GF-D8 (cell line): ENCODE data around the gene JPH2.
A peak's percentile ranks its signal among the peaks of the same experiment; 100 is the strongest.

Experiments used
- DNase-seq: peaks from one replicate; lab custom pipeline; 2025; lab: John Stamatoyannopoulos, UW

The JPH2 gene

DNA sequence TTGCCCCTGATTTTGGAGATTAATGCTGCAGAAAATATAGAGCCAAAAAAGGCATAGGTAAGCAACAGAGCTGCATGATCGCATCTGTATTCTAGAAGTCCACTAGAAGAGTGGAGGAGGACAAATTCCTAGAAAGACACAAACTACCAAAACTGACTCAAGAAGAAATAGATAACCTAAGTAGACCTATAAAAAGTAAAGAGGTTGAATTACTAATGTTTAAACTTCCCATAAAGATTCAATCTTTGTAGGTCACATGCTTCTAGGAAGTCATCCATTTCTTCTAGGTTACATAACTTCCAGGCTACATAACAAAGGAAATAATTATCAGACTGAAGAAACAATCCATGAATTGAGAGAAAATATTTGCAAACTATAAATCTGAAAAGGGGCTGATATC, 84.4 kb downstream of the JPH2 start:
- DNase-seq, result no peak

DNA sequence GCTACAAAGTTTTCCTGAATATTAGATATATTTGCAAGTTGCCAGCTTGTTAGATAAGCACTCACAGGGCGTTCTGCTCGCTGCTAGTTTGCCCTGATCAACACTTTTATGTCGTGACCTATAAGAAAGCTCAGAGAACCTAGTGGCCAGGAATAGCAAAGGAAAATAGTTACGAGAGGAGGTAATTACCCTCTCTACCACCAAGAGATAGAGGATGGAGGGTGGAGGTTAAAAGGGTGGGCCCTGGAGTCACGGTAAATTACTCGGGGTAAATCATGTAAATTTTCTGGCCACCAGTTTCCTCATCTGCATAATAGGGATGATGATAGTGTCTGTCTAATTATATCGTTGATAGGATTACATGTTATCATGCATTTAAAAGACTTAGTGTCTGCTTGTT, 87.2 kb downstream of the JPH2 start:
- no peak for DNase-seq

DNA sequence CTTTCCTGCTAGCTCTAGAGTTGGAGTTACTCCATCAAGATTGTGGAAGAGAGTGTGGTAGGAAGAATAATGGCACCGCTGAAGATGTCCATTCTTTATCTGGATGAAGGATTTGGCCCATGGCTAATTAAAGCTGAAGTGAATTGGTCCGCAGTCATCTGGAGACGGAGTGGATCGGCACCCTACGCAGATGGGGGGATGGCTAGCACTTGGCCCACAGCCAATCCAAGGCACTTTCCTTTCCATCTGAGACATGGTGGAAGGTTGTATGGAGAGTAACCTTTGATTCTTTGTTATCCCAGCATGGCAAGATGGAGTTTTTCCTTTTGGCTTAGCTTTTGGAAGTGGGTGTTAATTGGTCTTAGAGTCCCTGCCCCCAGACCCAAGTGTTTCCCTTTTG, 88.3 kb downstream of the JPH2 start:
- no peak for DNase-seq

DNA sequence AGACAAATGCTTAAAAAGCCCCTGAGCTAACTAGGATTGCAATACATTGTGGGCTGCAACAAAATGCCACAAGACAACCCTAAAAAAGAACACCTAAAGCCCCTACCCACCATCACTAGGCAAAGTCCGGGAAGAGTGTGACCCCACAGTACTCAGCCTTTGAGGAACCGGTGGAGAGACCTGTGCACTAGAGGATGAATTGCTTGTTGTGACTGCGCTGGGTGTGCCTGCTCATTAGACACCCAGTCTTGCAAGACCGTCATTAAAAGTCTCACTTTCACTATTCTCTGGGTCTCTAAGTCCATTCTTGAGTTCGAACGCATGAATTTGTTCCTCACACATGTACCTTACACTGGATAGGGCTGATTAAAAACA, 88.7 kb downstream of the JPH2 start:
- no peak for DNase-seq

DNA sequence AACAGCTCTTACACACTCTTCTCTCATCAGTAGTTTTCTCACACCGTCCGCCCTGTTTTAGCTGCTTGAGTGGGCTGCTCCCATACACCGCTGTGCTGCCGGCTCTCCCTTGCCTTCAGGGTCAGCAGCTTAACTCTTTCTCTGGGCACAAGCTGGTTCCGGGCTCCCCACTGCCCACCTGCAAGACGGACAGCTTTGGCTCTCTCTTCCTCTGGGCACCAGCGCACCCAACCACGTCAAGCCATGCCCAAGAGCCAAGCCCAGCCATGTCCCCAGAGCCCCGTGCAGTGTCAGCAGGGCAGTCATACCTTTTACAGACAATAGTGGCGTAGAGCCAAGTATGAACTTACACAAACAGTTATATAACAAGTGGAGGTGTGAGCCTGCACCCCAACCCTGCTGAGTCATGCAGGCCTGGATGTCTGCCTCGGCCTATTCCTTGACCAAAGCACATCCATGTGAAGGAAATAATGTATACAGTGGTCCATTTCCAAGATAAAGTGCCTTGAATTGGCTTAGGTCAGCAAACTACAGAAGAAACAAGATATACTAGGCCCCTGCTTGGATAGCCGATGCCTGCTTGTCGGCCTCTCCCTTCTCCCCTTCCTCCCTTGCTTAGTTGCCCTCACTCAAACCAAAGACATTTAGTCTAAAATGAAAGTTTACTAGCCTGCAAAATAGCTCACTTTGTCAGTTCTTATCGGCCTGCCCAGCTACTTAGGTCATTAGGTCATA, 89.3 kb downstream of the JPH2 start:
- no peak for DNase-seq

DNA sequence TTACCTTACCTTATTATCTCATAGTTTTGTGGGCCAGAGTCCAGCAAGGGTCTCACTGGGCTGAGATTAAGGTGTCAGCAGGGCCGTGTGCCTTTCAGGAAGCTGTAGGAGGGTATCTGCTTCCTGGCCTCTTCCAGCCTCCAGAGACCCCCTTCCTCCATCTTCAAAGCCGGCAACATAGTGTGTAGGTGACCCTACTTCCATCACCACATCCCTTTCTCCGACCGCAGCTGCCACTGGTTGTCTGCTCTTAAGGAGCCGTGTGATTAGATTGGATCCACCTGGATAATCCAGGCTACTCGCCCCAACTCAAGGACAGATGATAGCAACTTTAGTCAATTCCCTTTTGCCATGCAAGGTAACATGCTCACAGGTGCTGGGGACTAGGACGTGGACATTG, 91.2 kb downstream of the JPH2 start:
- no peak for DNase-seq

DNA sequence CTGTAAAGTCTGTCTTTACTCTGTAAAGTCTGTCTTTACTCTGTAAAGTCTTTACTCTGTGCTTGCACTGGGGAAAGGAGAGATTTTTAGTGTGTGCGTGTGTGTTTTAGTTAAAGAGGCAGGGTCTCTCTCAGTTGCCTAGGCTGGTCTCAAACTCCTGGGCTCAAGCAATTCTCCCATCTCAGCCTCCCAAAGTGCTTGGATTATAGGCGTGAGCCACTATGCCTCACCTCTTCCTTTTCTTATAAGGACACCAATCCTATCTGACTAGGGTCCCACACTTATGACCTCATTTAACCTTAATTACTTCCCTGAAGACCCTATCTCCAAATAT, 93.8 kb downstream of the JPH2 start:
- DNase-seq, result no peak

DNA sequence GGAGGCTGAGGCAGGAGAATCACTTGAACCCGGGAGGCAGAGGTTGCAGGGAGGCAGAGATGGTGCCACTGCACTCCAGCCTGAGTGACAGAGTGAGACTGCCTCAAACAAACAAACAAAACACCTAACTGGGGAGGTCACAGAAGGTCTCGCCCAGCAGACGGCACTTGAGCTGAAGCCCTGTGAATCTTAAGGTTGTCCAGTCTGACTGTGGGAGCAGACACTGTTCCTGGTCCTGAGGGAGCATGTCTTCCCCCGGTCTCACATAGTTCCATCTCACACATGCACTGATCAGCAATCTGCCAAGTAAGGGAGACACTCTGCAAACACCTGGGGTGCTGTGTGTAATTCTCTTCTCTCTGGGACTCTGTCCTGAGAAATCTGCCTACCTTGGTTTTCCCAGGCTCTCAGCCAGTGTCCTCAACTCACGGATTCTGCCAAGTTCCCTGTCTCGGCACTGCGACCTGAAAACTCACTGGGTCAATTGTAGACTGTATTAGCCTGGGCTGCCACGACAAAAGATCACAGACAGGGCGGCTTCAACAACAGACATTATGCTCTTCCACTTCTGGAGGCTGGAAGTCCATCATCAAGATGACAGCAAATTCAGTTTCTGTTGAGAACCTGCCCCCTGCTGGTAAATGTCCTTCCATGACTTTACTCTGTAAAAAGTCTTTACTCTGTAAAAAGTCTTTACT, 94.3 kb downstream of the JPH2 start:
- DNase-seq, result no peak

DNA sequence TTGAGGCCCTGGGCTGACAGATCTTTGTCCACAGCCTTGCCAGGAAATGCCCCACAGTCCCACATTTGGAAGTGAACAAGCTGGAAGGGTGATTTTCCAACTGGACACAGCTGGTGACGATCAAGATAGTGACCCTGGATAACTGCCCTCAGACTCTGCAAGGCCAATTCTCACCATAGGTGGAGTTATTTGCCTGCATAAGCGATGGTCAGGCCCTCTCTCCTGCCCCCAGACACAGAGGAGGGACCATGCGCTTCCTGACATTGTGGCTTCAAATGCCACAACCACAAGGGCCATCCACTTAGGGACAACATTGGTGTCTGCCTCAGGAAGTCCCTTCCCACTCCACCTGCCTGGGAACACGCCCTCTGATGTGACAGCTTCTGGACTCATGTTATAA, 96.0 kb downstream of the JPH2 start:
- DNase-seq, result no peak

DNA sequence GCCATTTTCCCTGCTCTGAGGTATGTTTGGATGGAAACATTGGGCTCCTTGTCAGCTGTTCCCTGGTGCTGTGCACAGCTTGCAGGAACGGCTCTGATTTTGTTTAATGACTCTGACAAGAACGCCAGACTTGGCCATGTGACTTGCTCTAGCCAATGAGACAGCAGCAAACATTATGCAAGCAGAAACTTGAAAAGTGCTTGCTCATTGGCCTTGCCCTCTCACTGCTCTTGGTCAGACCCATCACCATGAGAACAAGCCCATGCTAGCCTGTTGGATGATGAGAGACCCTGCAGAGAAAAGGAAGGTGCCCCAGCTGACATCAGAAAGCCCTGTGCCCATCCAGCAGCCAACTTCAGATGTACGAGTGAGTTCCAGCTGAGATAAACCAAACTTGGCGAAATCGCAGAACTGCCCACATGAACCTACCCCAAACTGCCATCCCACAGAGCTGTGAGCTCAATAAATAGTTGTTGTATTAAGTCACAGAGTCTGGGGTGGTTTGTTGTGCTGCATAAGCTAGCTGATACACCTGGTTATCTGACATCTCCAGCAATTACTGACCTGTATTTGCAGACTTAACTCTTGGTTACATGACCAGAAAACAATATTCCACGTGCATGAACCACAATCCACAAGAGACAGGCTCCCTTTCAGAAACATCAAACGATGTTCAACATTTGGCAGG, 96.9 kb downstream of the JPH2 start:
- no peak for DNase-seq

DNA sequence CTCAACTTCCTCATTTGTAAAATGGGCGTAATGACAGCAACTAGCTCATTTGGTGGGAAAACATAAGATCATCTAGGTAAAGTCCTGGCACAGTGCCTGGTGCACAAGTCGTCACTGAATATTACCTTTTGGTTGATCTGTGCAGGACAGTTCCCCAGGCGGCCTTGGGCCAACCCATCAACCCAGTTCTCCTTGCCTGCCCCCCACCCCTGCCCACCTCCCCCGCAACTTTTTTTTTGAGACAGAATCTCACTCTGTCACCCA, 99.2 kb downstream of the JPH2 start:
- DNase-seq, result no peak

DNA sequence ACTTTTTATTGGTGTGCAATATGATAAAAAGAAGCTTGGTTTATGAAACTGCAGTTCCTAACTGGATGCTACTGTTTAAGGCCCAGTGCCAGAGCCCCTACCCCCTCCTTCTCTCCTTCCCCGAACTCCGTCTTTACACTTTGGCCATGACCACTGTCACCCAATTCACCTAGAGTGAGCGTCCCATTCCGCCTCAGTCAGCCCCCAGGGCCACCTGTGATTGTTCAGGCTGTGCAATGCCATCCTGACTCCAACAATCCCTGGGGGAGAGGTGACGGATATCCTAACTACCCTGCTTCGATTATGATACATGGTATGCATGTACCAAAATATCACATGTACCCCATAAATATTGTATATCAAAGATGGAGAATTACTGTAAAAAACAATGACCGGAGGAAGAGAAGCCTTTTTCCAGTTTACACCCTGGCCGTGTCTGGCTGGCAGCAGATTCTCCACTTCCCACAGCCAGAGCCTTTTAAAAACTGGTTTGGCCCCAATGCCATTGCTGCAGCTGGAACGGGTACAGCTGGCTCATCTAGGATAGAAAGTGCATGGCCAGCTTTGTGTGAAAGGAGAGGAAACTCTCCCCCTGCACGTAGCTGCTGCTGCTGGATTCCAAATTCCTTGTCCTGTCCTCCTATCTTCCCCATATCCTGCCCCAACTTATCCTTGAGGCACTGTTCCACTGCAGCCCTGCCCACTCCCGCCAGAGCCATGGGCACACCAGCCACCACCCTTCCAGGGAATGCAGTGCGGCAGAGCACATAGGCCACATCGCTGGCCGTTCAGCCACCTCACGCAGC, 99.7 kb downstream of the JPH2 start:
- no peak for DNase-seq

DNA sequence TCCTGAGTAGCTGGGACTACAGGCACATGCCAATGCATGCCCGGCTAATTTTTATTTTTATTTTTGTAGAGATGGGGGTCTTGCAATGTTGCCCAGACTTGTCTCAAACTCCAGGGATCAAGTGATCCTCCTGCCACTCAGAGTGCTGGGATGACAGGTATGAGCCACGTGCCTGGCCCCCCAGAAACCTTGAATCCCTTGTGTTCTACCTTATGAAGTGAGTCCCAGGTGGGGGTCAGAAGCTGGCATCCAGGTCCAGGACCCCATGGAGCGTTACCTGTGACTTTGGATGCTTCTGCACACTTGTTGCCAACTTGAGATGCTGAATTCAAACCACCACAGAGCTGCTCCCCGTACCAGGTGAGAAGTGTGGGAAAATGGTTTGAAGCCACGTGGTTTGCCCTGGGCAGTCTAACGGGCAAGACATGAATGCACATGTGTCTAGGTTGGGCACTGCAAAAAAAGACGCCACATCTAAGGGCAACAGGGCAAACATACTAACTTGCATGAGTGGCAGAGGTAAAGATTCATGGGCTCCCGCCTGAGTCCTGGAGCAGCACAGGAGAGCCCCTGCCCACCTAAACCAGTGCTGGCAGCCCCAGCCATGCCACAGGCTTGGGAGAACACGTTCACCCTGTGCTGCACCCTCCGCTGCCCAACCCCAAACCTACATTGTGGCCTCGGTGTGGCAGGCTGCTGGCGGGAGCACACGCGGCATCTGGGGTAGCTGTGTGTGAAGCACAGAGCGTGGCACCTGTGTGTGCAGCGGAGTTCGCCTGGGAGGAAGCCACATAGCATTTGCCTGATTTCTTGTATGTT, 101.2 kb downstream of the JPH2 start:
- no peak for DNase-seq

DNA sequence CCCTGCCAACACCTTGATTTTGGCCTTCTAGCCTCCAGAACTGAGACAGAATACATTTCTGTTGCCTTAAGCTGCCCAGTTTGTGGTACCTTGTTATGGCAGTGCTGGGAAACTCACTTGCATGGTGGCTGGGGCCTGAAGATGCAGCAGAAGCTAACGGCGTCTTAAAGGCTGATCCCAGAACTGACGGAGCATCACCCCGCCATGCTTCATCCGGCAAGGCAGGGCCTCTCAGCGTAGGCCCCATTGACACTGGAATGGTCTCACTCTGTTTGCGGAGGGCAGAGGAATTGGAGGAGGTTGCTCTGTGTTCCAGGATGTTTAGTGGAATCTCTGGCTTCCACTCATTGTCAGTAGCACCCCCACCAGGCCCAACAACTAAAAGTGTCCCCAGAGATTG, 102.1 kb downstream of the JPH2 start:
- DNase-seq, result no peak

DNA sequence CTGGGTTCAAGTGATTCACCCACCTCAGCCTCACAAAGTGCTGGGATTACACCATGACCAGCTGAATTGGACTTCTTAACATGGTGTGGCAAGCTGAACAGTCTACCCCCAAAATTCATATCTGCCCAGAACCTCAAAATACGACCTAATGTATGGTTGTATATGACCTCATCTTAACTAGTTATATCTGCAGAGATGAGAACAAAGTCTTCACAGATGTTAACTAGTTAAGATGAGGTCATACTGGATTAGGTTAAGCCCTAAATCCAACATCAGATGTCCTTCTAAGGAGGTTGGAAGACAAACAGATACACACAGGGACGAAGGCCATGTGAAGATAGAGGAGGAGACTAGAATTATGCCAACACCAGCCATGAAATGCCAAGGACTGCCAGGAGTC, 102.5 kb downstream of the JPH2 start:
- no peak for DNase-seq

DNA sequence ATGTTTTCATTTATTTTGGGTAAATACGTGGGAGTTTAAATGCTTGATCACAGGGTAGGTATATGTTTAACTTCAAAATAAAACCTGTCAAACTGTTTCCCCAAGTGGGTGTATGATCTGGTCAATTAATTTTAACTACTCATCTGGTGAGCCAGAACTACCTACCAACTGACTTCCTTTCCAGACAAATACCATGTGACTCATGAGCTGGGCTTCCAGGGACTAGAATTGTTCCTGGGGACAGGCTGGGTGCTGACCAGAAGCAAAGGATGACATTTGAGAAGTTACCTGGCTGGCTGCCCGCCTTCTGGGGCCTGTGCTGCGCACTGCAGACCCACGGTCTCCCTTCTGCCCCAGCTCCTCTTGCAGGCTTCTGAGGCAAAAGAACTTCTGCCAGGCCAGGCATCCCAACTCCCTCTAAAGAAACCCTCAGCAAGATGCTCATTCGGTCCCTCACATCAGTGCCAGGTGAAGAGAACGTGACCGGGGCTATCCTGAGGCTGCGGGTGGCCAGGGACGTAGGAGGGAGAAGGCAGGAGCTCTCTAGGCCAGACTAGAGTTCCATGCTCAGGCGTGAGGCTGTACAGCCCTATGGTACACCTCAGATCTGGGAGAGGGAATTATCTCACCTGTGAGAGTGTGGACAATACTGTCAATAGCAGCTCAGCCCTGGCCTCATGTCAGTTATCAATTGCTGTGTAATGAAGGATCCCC, 103.6 kb downstream of the JPH2 start:
- no peak for DNase-seq

DNA sequence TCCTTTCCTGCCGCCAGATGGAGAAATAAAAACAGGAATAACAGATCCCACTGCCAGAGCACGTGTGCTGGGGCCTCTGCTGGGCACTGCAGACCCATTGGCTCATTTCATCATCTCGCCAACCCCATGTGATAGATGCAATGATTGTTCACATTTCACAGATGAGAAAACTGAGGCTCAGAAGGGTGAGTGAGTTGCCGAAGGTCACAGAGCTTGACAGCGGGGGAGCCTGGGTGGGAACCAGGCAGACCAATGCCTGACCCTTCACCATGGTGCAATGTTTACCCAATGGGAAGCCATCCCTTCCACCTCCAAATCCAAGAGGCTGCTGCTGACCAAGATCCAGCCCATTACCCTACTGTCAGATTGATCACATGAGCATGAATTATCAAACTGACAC, 105.1 kb downstream of the JPH2 start:
- DNase-seq, result no peak

DNA sequence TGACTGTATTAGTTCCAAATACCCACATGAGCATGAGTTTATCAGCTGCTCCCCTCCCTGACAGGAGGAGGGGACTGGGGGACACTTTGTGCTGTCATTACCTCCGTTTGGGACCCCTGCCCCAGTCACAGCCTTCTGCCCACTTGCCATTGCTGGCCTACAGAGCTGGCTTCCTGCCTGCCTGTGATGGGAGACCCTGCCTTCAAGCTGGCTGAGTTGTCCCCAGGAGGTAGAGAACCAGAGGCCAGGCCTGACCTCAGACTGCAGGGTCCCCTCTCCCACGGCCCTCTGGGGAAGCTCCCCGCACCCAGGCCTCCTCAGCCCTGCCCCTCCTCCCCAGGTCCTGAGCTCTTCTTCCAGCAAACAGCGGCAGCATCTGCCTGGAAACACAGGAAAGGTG, 105.5 kb downstream of the JPH2 start:
- DNase-seq, result no peak

DNA sequence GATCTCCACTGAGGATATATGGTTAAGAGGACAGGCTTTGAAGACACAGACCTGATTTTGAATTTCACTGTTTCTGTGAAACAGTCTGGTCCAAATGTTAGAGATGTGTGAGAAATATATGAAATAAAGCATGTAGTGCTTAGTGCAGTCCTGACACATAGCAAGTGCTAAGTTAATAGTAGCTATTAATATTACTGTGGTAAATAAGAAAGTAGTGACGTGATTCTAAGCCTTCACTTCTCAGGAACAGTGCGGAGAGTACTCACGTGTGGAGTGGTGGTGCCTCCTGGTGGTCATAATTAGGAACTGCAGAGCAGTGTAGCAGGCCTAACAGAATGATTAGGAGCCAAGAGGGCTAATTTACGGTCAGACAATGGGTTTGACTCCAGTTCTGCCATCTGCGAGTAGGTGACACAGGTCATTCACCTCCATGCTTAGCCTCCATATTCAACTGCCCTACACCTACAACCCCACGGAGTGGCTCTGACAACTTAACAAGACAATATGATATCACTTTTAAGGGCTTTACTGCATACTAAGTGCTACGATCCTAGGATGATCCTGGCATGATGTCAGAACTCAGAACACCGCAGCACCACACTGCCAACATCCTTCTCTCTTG, 106.2 kb downstream of the JPH2 start:
- DNase-seq, result peak; percentile 18

DNA sequence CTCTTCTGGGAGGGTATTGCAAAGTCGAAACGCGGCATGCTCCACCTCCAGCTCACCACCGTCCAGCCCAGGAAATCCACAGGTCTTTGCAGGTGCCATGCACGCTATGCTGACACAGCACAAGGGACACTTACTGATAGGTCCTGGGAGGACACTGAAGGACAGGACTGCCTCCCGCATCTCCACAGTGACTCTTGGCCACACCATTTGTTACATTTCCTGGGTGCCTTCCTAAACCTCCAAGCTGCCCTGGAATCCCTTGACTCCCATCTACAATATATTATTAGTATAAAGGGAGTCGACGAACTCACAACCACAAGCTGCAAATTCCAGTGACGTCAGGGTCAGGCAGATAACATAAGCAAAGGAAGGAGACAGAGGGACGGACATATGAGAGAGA, 106.9 kb downstream of the JPH2 start:
- DNase-seq, result no peak

DNA sequence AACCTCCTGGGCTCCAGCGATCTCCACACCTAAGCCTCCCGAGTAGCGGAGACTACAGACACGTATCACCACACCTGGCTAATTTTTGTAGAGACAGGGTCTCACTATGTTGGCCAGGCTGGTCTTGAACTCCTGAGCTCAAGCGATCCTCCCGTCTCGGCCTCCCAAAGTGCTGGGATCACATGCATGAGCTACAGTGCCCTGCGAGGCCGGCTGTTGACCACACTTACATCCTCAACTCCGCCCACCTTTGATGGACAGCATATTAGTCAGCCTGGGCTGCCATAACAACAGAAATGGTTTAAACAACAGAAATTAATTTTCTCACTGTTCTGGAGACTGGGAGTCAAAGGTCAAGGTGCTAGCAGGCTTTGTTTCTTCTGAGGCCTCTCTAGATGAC, 107.7 kb downstream of the JPH2 start:
- no peak for DNase-seq
